Cardiac muscle cell (in vitro differentiated cells and primary cell): Measurements from ENCODE around the gene FAM107B. TPM values are rescaled to one million over a fixed set of nuclear protein-coding genes. Genes with fewer than 3 reads are reported as not detected.

Experiments
- DNase-seq, 2 donors: peaks; one replicate each; pipeline versions ENCODE4 v3.0.0 to v3.0.0-alpha.2; 2010 to 2017; ENCODE audit warnings: low read depth in 1 of 2, low spot score in 1 of 2
- H3K27ac ChIP-seq: fragments of 200-600 bp; sonication (generic); 2 replicates; pipeline ENCODE4 v1.5.1; 2016
- H3K27me3 ChIP-seq: fragments of 200-600 bp; sonication (generic); 2 replicates; pipeline ENCODE4 v1.6.0; 2016; ENCODE audit warnings: control low read depth
- H3K36me3 ChIP-seq: fragments of 200-600 bp; sonication (generic); 2 replicates; pipeline ENCODE4 v1.5.1; 2016; ENCODE audit warnings: control low read depth
- H3K4me1 ChIP-seq: fragments of 200-600 bp; sonication (generic); 2 replicates; pipeline ENCODE4 v1.8.1; 2017; ENCODE audit warnings: low read depth, mild to moderate bottlenecking, mixed run types
- H3K4me3 ChIP-seq: fragments of 200-600 bp; sonication (generic); 2 replicates; pipeline ENCODE4 v1.5.1; 2016; ENCODE audit warnings: mild to moderate bottlenecking
- H3K9me3 ChIP-seq: fragments of 200-600 bp; sonication (generic); 2 replicates; pipeline ENCODE4 v1.5.1; 2017; ENCODE audit warnings: low read depth, mild to moderate bottlenecking, control low read depth
- polyA plus RNA-seq: library from polyadenylated mRNA; unstranded; fragments of >200 nt; fragmentation: Nextera tagmentation; extraction: Ambion mirVana; gene quantifications from 2 replicates; pipeline ENCODE4 v1.2.1, GENCODE V29; 2016
- total RNA-seq: library from RNA; depleted of rRNA; stranded (reverse); fragments of >200 nt; gene quantifications from 2 replicates; pipeline ENCODE4 v1.2.3, GENCODE V29; 2016
- TF ChIP-seq, protein P1 (sequence below): IDR thresholded peaks from 2 replicates; pipeline ENCODE4 v1.5.1; 2012; ENCODE audit warnings: low read depth, mild to moderate bottlenecking, low read length

FAM107B gene
- total and polyA plus RNA-seq, 2 experiments from 2014 or later, result 6.0 to 9.6 TPM

DNA sequence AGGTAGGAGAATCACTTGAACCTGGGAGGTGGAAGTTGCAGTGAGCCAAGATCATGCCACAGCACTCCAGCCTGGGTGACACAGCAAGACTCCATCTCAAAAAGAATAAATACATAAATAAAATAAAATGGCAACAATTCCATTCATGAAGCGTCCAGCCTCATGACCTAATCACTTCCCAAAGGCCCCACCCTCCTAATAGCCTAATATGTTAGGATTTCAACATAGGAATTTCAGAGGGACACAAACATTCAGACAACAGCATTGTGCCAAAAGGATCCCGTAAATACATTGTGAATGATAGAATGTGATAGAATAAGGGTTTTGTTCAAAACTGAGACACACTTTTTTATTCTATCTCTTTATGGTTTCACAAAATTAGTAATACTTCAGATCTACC is 90.3 kb downstream of the FAM107B start:
- no peak overlapping the region for H3K4me3 ChIP-seq
- TF ChIP-seq, protein P1, sequence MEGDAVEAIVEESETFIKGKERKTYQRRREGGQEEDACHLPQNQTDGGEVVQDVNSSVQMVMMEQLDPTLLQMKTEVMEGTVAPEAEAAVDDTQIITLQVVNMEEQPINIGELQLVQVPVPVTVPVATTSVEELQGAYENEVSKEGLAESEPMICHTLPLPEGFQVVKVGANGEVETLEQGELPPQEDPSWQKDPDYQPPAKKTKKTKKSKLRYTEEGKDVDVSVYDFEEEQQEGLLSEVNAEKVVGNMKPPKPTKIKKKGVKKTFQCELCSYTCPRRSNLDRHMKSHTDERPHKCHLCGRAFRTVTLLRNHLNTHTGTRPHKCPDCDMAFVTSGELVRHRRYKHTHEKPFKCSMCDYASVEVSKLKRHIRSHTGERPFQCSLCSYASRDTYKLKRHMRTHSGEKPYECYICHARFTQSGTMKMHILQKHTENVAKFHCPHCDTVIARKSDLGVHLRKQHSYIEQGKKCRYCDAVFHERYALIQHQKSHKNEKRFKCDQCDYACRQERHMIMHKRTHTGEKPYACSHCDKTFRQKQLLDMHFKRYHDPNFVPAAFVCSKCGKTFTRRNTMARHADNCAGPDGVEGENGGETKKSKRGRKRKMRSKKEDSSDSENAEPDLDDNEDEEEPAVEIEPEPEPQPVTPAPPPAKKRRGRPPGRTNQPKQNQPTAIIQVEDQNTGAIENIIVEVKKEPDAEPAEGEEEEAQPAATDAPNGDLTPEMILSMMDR, result no peak

DNA sequence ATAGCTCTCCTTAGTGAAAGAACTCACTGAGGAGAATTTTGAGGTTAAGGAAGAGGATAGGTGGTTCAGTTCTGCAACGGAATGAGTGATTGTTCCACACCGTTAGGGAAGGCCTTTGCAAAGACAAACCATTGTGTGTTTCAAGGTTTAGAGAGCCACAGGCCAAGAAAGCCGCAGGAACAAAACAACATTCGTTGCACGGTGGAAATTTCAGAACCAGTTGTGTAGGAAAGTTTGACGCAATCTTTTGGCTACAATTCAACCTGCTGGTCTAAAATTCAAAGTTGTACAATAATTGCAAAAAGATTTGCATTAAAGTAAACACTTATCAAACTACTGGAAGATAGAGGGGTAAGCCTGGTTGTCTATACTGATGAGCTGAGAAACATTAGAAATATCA is 91.4 kb downstream of the FAM107B start:
- no peak overlapping the region for H3K27ac ChIP-seq
- peak in 1 of 2 donors; percentile 69 for DNase-seq
- H3K36me3 ChIP-seq, result no peaks in the 10 kb centered on the region
- no peaks in the 10 kb centered on the region for H3K9me3 ChIP-seq
- H3K4me1 ChIP-seq, result no peaks in the 10 kb centered on the region
- TF ChIP-seq, protein P1, result no peak
- no peak overlapping the region for H3K4me3 ChIP-seq
- H3K27me3 ChIP-seq, result no peaks in the 10 kb centered on the region

More for the DNA sequence above, 90.3 kb downstream of the FAM107B start:
- peak in 1 of 2 donors; percentile 42 for DNase-seq
- Histone ChIP-seq H3K27ac (no peak overlapping the region), H3K36me3 (no peaks in the 10 kb centered on the region), H3K4me1 (no peaks in the 10 kb centered on the region), H3K27me3 (no peaks in the 10 kb centered on the region), H3K9me3 (no peaks in the 10 kb centered on the region)

DNA sequence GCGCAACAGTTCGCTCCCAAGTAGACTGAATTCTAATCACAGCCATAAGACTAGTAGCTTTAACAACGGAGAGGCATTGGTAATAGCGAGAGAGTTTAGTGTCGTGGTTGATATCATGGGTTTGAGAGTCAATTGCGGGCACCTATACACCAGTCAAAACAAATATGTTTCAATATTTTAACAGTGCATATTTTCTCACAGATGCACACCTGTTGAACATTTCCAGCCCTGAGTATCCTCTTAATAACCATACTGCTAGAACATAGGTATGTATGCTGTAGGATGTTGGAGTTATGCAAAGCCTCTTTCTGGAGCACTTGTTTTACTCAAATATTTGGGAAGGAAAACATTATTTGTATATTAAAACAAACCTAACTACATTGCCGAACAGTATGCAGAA is 92.9 kb downstream of the FAM107B start:
- H3K27ac ChIP-seq, result no peak overlapping the region
- no peak overlapping the region for H3K4me3 ChIP-seq
- H3K36me3 ChIP-seq, result no peaks in the 10 kb centered on the region
- no peak for DNase-seq
- TF ChIP-seq, protein P1, result no peak
- no peaks in the 10 kb centered on the region for H3K9me3 ChIP-seq
- H3K27me3 ChIP-seq, result no peaks in the 10 kb centered on the region
- H3K4me1 ChIP-seq, result no peaks in the 10 kb centered on the region

DNA sequence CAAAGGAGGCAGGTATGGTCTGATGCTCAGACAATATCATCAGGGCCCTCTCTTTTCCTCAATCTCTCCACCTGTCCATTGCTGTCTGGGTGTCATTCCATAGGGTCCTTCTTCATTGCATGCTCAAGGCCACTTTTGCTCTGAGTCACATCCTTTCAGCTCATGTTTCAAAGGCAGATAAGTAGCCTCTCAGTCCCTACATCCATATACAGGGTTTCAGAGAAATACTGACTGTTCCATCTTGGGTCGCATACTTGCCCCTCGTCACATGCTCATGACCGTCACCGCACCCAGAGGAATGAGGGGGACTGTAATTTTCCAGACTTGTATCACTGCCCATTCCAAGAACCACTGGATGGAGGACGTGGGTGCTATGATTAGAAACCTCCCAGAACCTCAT is 93.4 kb downstream of the FAM107B start:
- Histone ChIP-seq H3K9me3 (no peaks in the 10 kb centered on the region), H3K4me1 (no peaks in the 10 kb centered on the region), H3K4me3 (no peak overlapping the region), H3K36me3 (no peaks in the 10 kb centered on the region), H3K27ac (no peak overlapping the region), H3K27me3 (no peaks in the 10 kb centered on the region)
- DNase-seq, result no peak
- TF ChIP-seq, protein P1, result no peak

DNA sequence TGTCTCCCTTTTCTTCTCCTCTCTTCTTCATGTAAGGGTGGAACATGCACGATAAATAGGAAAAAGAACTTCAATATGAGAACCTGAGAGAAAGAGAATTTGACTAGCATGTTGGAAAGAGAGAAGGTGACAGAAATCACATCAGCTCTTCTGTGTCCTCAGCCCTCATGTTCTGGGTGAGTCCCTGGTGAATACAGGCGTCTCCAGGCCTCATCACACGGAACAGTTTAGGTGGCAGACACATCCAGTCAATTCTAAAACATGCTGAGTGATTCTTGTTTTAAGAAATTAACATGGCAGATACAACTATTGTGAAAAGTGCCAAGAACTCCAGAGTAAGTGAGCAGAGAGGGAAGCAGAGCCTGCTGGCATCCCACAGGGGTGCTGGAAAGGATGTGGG is 96.1 kb downstream of the FAM107B start:
- TF ChIP-seq, protein P1, result no peak
- no peak overlapping the region for H3K27ac ChIP-seq
- no peaks in the 10 kb centered on the region for H3K36me3 ChIP-seq
- H3K4me1 ChIP-seq, result no peaks in the 10 kb centered on the region
- DNase-seq, result no peak
- no peak overlapping the region for H3K4me3 ChIP-seq
- H3K27me3 ChIP-seq, result no peaks in the 10 kb centered on the region
- H3K9me3 ChIP-seq, result no peaks in the 10 kb centered on the region

DNA sequence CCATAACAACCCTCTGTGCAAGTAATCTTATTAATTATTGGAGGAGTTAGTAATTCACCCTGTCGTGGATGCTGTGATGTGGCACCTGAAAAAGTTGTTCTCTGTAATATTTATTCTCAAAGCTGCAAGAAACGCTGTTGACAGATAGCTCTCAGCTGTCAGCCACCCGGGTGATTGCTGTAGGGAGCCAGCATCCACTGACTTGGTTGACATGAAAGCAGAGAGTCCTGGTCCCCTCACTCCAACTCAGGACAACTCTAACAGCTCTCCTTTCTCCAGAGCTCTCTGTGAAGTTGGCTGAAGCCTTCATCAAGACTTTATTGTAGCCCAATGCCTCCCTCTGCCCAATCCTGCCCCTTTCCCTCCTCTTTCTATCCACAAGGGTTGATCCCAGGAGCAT is 98.0 kb downstream of the FAM107B start:
- no peak overlapping the region for H3K27ac ChIP-seq
- no peak for DNase-seq
- TF ChIP-seq, protein P1, result no peak
- H3K27me3 ChIP-seq, result no peaks in the 10 kb centered on the region
- no peaks in the 10 kb centered on the region for H3K4me1 ChIP-seq
- H3K9me3 ChIP-seq, result no peaks in the 10 kb centered on the region
- H3K4me3 ChIP-seq, result no peak overlapping the region
- no peaks in the 10 kb centered on the region for H3K36me3 ChIP-seq
